IMR-90 (cell line): ENCODE measurements around the gene PI4KA. TPM values are rescaled to one million over a fixed set of nuclear protein-coding genes. Genes with fewer than 3 reads are reported as not detected.

ENCODE experiments used
- ATAC-seq: fragments of 200-7000 bp; cut with Tn5 transposase; 2 replicates; pipeline ENCODE4 v1.9.1; 2020; ENCODE audit warnings: low read depth, mild to moderate bottlenecking, moderate library complexity
- BruUV-seq: library from RNA; stranded (reverse); fragments of 400-500 nt; replicated peaks from 2 replicates; lab custom pipeline; 2021; lab: Mats Ljungman, UMichigan
- CTCF ChIA-PET: fragments of 300-600 bp; formaldehyde crosslinking; extraction: SDS; loops from one replicate; lab custom pipeline; 2021; ENCODE audit warnings: antibody characterized with exemption; lab: Yijun Ruan, JAX
- POLR2A ChIA-PET: fragments of 300-600 bp; sonication (Branson Sonifier 250); formaldehyde crosslinking; loops from one replicate; lab custom pipeline; 2022; ENCODE audit warnings: antibody characterized with exemption; ENCODE audit not compliant: unreplicated experiment; lab: Charles Lee
- DNase-seq: peaks from one replicate; pipeline ENCODE4 v3.0.0; 2013
- H2AFZ ChIP-seq: replicated peaks from 2 replicates; pipeline ENCODE3; 2013; ENCODE audit warnings: low read length, mild to moderate bottlenecking; ENCODE audit not compliant: poor library complexity
- H2AK5ac ChIP-seq: 2 replicates; pipeline ENCODE4 v1.6.1; 2013; ENCODE audit warnings: low read depth, low read length, inconsistent platforms
- H2AK9ac ChIP-seq: replicated peaks from 2 replicates; pipeline ENCODE3; 2013; ENCODE audit warnings: mild to moderate bottlenecking, low read depth, low read length, moderate library complexity; ENCODE audit not compliant: poor library complexity
- H2BK120ac ChIP-seq: 2 replicates; pipeline ENCODE4 v1.6.1; 2013; ENCODE audit warnings: low read depth, low read length, inconsistent platforms
- H2BK15ac ChIP-seq: 3 replicates; pipeline ENCODE4 v1.6.1; 2013; ENCODE audit warnings: low read depth, low read length, inconsistent platforms
- H2BK20ac ChIP-seq: 2 replicates; pipeline ENCODE4 v1.6.1; 2013; ENCODE audit warnings: low read depth, mild to moderate bottlenecking, inconsistent platforms, low read length, moderate library complexity
- H2BK5ac ChIP-seq: 2 replicates; pipeline ENCODE4 v1.6.1; 2013; ENCODE audit warnings: mild to moderate bottlenecking, low read depth, low read length, inconsistent platforms; ENCODE audit not compliant: poor library complexity, severe bottlenecking
- H3K14ac ChIP-seq: replicated peaks from 2 replicates; pipeline ENCODE4 v1.6.1; 2013; ENCODE audit warnings: low read depth, low read length, inconsistent platforms
- H3K18ac ChIP-seq: 2 replicates; pipeline ENCODE4 v1.6.1; 2013; ENCODE audit warnings: low read depth, low read length, control low read depth
- H3K23ac ChIP-seq: 2 replicates; pipeline ENCODE4 v1.6.1; 2013; ENCODE audit warnings: low read depth, low read length, inconsistent platforms
- H3K27ac ChIP-seq: 2 replicates; pipeline ENCODE4 v1.5.1; 2013; ENCODE audit warnings: mild to moderate bottlenecking, control low read depth, low read length; ENCODE audit not compliant: insufficient read depth
- H3K27me3 ChIP-seq: 2 replicates; pipeline ENCODE4 v1.6.1; 2013; ENCODE audit warnings: low read length; ENCODE audit not compliant: control insufficient read depth, insufficient read depth
- H3K36me3 ChIP-seq: 2 replicates; pipeline ENCODE4 v1.6.1; 2013; ENCODE audit warnings: low read length, mixed read lengths; ENCODE audit not compliant: control insufficient read depth, insufficient read depth
- H3K4ac ChIP-seq: 2 replicates; pipeline ENCODE4 v1.6.1; 2013; ENCODE audit warnings: low read depth, low read length, inconsistent platforms
- H3K4me1 ChIP-seq: 2 replicates; pipeline ENCODE4 v1.6.1; 2013; ENCODE audit warnings: low read length, mixed read lengths; ENCODE audit not compliant: control insufficient read depth, insufficient read depth
- H3K4me2 ChIP-seq: 2 replicates; pipeline ENCODE4 v1.6.1; 2013; ENCODE audit warnings: low read depth, mild to moderate bottlenecking, control low read depth, low read length, moderate library complexity
- H3K4me3 ChIP-seq: 2 replicates; pipeline ENCODE4 v1.5.1; 2013; ENCODE audit warnings: low read depth, mild to moderate bottlenecking, control low read depth, low read length, moderate library complexity; ENCODE audit not compliant: insufficient read depth
- H3K56ac ChIP-seq: 2 replicates; pipeline ENCODE4 v1.6.1; 2013; ENCODE audit warnings: low read length, inconsistent platforms; ENCODE audit not compliant: insufficient read depth; ENCODE audit errors: extremely low read depth
- H3K79me1 ChIP-seq, 2 experiments: 2 replicates each; pipeline ENCODE4 v1.6.1; 2013; ENCODE audit warnings: low read length in 2 of 2, inconsistent platforms in 1 of 2, low read depth in 1 of 2
- H3K9ac ChIP-seq: 2 replicates; pipeline ENCODE4 v1.6.1; 2013; ENCODE audit warnings: low read depth, low read length, control low read depth
- H3K9me1 ChIP-seq: 2 replicates; pipeline ENCODE4 v1.6.1; 2013; ENCODE audit warnings: low read length, inconsistent platforms; ENCODE audit not compliant: insufficient read depth
- H3K9me3 ChIP-seq: 2 replicates; pipeline ENCODE4 v1.6.1; 2013; ENCODE audit warnings: low read length; ENCODE audit not compliant: control insufficient read depth, insufficient read depth
- H4K20me1 ChIP-seq: 2 replicates; pipeline ENCODE4 v1.6.1; 2013; ENCODE audit warnings: low read length, inconsistent platforms; ENCODE audit not compliant: insufficient read depth
- H4K5ac ChIP-seq: 2 replicates; pipeline ENCODE4 v1.6.1; 2013; ENCODE audit warnings: mild to moderate bottlenecking, low read depth, low read length, control low read depth
- H4K8ac ChIP-seq, 2 experiments: 2 replicates each; pipeline ENCODE4 v1.6.1; 2013; ENCODE audit warnings: low read depth in 2 of 2, low read length in 2 of 2, control low read depth in 1 of 2, inconsistent platforms in 1 of 2
- H4K91ac ChIP-seq: 2 replicates; pipeline ENCODE4 v1.6.1; 2013; ENCODE audit warnings: low read depth, low read length, inconsistent platforms; ENCODE audit not compliant: insufficient read depth
- CEBPB ChIP-seq: IDR thresholded peaks from 2 replicates; pipeline ENCODE4 v1.6.1; 2012; ENCODE audit warnings: low read depth, low read length, improper control_type of control experiment
- CHD1 ChIP-seq: IDR thresholded peaks from 2 replicates; pipeline ENCODE4 v1.6.1; 2012; ENCODE audit warnings: low read depth, low read length, improper control_type of control experiment
- FOS ChIP-seq: fragments of 150-350 bp; IDR thresholded peaks from 2 replicates; pipeline ENCODE4 v1.6.1; 2016; ENCODE audit warnings: low read depth, low read length
- MAFK ChIP-seq: IDR thresholded peaks from 2 replicates; pipeline ENCODE4 v1.6.1; 2012; ENCODE audit warnings: low read depth, low read length, improper control_type of control experiment
- MXI1 ChIP-seq: IDR thresholded peaks from 2 replicates; pipeline ENCODE4 v1.6.1; 2012; ENCODE audit warnings: low read depth, mild to moderate bottlenecking, low read length, moderate library complexity, borderline replicate concordance
- NFE2L2 ChIP-seq: fragments of 150-350 bp; IDR thresholded peaks from 2 replicates; pipeline ENCODE4 v1.6.1; 2016; ENCODE audit warnings: low read depth, mild to moderate bottlenecking, low read length
- POLR2A ChIP-seq: IDR thresholded peaks from 2 replicates; pipeline ENCODE4 v1.6.1; 2012; ENCODE audit warnings: mild to moderate bottlenecking, low read depth, low read length
- RAD21 ChIP-seq: IDR thresholded peaks from 2 replicates; pipeline ENCODE4 v1.6.1; 2012; ENCODE audit warnings: low read length, improper control_type of control experiment
- WGBS, 2 experiments: methylation state at CpG; one replicate each; pipeline versions ENCODE4 v1.1.5 to v1.1.7; 2013; ENCODE audit warnings: missing lambda C conversion rate in 2 of 2; ENCODE audit not compliant: insufficient read length in 1 of 2; ENCODE audit errors: extremely low coverage in 2 of 2; 5-methylcytosine and 5-hydroxymethylcytosine counted together
- dilution Hi-C: fragments of 300-500 bp; cut with HindIII; formaldehyde crosslinking; loops from one replicate; pipeline ENCODE4 v1.14.3; 2018; ENCODE audit warnings: low sequenced_read_pairs; ENCODE audit not compliant: unreplicated experiment
- in situ Hi-C: fragments of 300-500 bp; cut with MboI; formaldehyde crosslinking; loops from 3 replicates; pipeline ENCODE4 v1.14.3; 2019; ENCODE audit warnings: low sequenced_read_pairs, inconsistent platforms, mixed read lengths
- intact Hi-C: fragments of 100-400 bp; cut with micrococcal nuclease; formaldehyde crosslinking; loops from 2 replicates; pipeline ENCODE4 v1.10.0; 2022
- polyA plus RNA-seq, 3 experiments: library from polyadenylated mRNA; depleted of rRNA; stranded (reverse); fragments of >200 nt; gene quantifications; 2 replicates each; pipeline ENCODE4 v1.2.3, GENCODE V29; 2012; ENCODE audit warnings: low replicate concordance in 1 of 3
- total RNA-seq: library from RNA; depleted of rRNA; stranded (reverse); fragments of >200 nt; gene quantifications from 2 replicates; pipeline ENCODE4 v1.2.3, GENCODE V29; 2012

Gene PI4KA
- total and polyA plus RNA-seq, 2 of the 4 experiments (the other 2 are of a cell fraction): 16.8 to 35.5 TPM

GRCh38 chr22:20811971-20812660, 46.5 kb downstream of the PI4KA start:
- no peaks in the 10 kb centered on the region for H3K9me3 ChIP-seq
- H2BK5ac ChIP-seq: no peak overlapping the region
- intact Hi-C loops (no loop called here), dilution Hi-C loops (no loop called here), in situ Hi-C loops (no loop called here)
- no peak overlapping the region for H3K14ac ChIP-seq
- CTCF ChIA-PET: interaction anchor here (1.8 kb wide), 1 partner anchor 28 kb away, joined by 5 read pairs; no protein-coding TSS in a partner anchor
- H2BK15ac ChIP-seq: no peak overlapping the region
- no peak overlapping the region for H2AFZ ChIP-seq
- no peak for DNase-seq
- ATAC-seq: no peak
- BruUV-seq: no TSS peak
- no peaks in the 10 kb centered on the region for H4K20me1 ChIP-seq
- H2BK20ac ChIP-seq: no peak overlapping the region
- POLR2A ChIA-PET: no interaction called here
- no peak overlapping the region for H3K4me2 ChIP-seq
- no peak overlapping the region for H3K27ac ChIP-seq
- peaks cover 10% of the 10 kb centered on the region for H3K9me1 ChIP-seq
- H3K36me3 ChIP-seq: peaks cover 33% of the 10 kb centered on the region
- no peaks in the 10 kb centered on the region for H3K27me3 ChIP-seq
- no peak overlapping the region for H4K5ac ChIP-seq
- H3K9ac ChIP-seq: no peak overlapping the region
- H2AK9ac ChIP-seq: no peak overlapping the region
- H3K4ac ChIP-seq: no peak overlapping the region
- no peak overlapping the region for H3K23ac ChIP-seq
- no peak overlapping the region for H3K4me3 ChIP-seq
- TF ChIP-seq NFE2L2: no peak
- no peak for TF ChIP-seq MXI1
- no peak for TF ChIP-seq FOS
- no peak for TF ChIP-seq MAFK
- no peak for TF ChIP-seq POLR2A
- no peak for TF ChIP-seq CEBPB
- TF ChIP-seq RAD21: no peak
- no peak for TF ChIP-seq CHD1
- H2AK5ac ChIP-seq: no peak overlapping the region
- no peak overlapping the region for H3K56ac ChIP-seq
- peaks cover 0 to 13% of the 10 kb centered on the region in 2 experiments; a peak in 1 of 4 replicates for H3K79me1 ChIP-seq
- no peak overlapping the region for H4K91ac ChIP-seq
- H3K4me1 ChIP-seq: peaks cover 2% of the 10 kb centered on the region
- H2BK120ac ChIP-seq: no peak overlapping the region
- H4K8ac ChIP-seq: no peak overlapping the region
- WGBS, 2 experiments: no CpG with 5 or more reads among the region's 5 CpGs
- no peak overlapping the region for H3K18ac ChIP-seq
